ENCODE measurements around the gene MGAT5.

DNA sequence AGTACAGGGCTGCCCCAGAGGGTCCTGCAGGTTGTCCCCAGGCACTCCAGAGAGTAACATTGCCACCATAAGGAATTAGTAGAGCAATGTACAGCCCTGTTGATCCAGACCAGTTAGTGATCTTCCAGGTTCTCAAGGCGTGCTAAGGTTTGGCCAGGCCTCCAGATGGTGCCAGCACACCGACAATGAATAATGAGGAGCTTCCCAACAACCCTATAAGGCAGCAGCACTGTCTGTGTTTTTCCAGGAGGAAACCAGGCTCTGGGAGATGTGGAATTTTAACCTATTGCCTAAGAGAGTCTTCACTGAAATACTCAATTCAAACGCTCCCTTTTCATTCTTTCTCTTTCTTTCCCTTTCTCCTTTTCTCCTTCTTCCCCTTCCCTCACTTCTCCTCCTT lies 122.1 kb downstream of the MGAT5 start:
- TF ChIP-seq, protein P1, sequence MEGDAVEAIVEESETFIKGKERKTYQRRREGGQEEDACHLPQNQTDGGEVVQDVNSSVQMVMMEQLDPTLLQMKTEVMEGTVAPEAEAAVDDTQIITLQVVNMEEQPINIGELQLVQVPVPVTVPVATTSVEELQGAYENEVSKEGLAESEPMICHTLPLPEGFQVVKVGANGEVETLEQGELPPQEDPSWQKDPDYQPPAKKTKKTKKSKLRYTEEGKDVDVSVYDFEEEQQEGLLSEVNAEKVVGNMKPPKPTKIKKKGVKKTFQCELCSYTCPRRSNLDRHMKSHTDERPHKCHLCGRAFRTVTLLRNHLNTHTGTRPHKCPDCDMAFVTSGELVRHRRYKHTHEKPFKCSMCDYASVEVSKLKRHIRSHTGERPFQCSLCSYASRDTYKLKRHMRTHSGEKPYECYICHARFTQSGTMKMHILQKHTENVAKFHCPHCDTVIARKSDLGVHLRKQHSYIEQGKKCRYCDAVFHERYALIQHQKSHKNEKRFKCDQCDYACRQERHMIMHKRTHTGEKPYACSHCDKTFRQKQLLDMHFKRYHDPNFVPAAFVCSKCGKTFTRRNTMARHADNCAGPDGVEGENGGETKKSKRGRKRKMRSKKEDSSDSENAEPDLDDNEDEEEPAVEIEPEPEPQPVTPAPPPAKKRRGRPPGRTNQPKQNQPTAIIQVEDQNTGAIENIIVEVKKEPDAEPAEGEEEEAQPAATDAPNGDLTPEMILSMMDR (tag by site-specific recombination; IDR thresholded peaks at IDR 0.05): no peak
- TF ChIP-seq, protein P2, sequence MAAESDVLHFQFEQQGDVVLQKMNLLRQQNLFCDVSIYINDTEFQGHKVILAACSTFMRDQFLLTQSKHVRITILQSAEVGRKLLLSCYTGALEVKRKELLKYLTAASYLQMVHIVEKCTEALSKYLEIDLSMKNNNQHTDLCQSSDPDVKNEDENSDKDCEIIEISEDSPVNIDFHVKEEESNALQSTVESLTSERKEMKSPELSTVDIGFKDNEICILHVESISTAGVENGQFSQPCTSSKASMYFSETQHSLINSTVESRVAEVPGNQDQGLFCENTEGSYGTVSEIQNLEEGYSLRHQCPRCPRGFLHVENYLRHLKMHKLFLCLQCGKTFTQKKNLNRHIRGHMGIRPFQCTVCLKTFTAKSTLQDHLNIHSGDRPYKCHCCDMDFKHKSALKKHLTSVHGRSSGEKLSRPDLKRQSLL (tag by site-specific recombination; IDR thresholded peaks at IDR 0.05): no peak
- TF ChIP-seq ZNF548 (tag by site-specific recombination; IDR thresholded peaks at IDR 0.05): no peak
- no peak for TF ChIP-seq SALL2 (tag by site-specific recombination; IDR thresholded peaks at IDR 0.05; ENCODE audit: borderline replicate concordance)
- TF ChIP-seq, protein P3, sequence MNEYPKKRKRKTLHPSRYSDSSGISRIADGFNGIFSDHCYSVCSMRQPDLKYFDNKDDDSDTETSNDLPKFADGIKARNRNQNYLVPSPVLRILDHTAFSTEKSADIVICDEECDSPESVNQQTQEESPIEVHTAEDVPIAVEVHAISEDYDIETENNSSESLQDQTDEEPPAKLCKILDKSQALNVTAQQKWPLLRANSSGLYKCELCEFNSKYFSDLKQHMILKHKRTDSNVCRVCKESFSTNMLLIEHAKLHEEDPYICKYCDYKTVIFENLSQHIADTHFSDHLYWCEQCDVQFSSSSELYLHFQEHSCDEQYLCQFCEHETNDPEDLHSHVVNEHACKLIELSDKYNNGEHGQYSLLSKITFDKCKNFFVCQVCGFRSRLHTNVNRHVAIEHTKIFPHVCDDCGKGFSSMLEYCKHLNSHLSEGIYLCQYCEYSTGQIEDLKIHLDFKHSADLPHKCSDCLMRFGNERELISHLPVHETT (tag by site-specific recombination; IDR thresholded peaks at IDR 0.05): no peak
- no peak for TF ChIP-seq ZNF426 (tag by site-specific recombination; IDR thresholded peaks at IDR 0.05)
- TF ChIP-seq ZNF223 (tag by site-specific recombination; IDR thresholded peaks at IDR 0.05): no peak
- no peak for TF ChIP-seq ZNF843 (tag by site-specific recombination; IDR thresholded peaks at IDR 0.05)
- no peak for TF ChIP-seq ZNF274 (IDR thresholded peaks at IDR 0.05; ENCODE audit: low read length)
- no peak for TF ChIP-seq ZNF274 (tag by site-specific recombination; IDR thresholded peaks at IDR 0.05; ENCODE audit: borderline replicate concordance)
- TF ChIP-seq, protein P4, sequence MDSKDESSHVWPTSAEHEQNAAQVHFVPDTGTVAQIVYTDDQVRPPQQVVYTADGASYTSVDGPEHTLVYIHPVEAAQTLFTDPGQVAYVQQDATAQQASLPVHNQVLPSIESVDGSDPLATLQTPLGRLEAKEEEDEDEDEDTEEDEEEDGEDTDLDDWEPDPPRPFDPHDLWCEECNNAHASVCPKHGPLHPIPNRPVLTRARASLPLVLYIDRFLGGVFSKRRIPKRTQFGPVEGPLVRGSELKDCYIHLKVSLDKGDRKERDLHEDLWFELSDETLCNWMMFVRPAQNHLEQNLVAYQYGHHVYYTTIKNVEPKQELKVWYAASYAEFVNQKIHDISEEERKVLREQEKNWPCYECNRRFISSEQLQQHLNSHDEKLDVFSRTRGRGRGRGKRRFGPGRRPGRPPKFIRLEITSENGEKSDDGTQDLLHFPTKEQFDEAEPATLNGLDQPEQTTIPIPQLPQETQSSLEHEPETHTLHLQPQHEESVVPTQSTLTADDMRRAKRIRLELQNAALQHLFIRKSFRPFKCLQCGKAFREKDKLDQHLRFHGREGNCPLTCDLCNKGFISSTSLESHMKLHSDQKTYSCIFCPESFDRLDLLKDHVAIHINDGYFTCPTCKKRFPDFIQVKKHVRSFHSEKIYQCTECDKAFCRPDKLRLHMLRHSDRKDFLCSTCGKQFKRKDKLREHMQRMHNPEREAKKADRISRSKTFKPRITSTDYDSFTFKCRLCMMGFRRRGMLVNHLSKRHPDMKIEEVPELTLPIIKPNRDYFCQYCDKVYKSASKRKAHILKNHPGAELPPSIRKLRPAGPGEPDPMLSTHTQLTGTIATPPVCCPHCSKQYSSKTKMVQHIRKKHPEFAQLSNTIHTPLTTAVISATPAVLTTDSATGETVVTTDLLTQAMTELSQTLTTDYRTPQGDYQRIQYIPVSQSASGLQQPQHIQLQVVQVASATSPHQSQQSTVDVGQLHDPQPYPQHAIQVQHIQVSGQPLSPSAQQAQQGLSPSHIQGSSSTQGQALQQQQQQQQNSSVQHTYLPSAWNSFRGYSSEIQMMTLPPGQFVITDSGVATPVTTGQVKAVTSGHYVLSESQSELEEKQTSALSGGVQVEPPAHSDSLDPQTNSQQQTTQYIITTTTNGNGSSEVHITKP (tag by site-specific recombination; IDR thresholded peaks at IDR 0.05): no peak
- no peak for TF ChIP-seq ZNF677 (tag by site-specific recombination; IDR thresholded peaks at IDR 0.05)
- no peak for TF ChIP-seq ZNF311 (tag by site-specific recombination; IDR thresholded peaks at IDR 0.05; ENCODE audit: borderline replicate concordance)
